PC-9 (cell line): ENCODE results near the gene RARS2. TPM values are rescaled to one million over a fixed set of nuclear protein-coding genes. Genes with fewer than 3 reads are reported as not detected.

Experiments
- BruUV-seq: library from RNA; stranded (reverse); fragments of 400-500 nt; replicated peaks from 2 replicates; lab custom pipeline; 2021; lab: Mats Ljungman, UMichigan
- CTCF ChIA-PET: fragments of 300-600 bp; sonication (Branson Sonifier 250); formaldehyde crosslinking; loops from one replicate; lab custom pipeline; 2022; ENCODE audit warnings: antibody characterized with exemption; lab: Charles Lee
- POLR2A ChIA-PET: fragments of 300-600 bp; sonication (Branson Sonifier 250); formaldehyde crosslinking; loops from one replicate; lab custom pipeline; 2022; ENCODE audit warnings: antibody characterized with exemption; ENCODE audit not compliant: unreplicated experiment; lab: Charles Lee
- DNase-seq, 2 experiments: peaks; one replicate each; pipeline versions ENCODE4 v3.0.0 to v3.0.0-alpha.2; 2015 to 2022; ENCODE audit warnings: mixed read lengths in 1 of 2
- H2AFZ ChIP-seq: fragments of 200-600 bp; sonication (generic); 2 replicates; pipeline ENCODE4 v1.8.1; 2017; ENCODE audit warnings: antibody characterized with exemption
- H3F3A ChIP-seq: fragments of 200-600 bp; sonication (generic); 2 replicates; pipeline ENCODE4 v1.8.1; 2017; ENCODE audit warnings: antibody characterized with exemption, mild to moderate bottlenecking, low read depth; ENCODE audit not compliant: insufficient read depth
- H3K27ac ChIP-seq: fragments of 200-600 bp; sonication (generic); 2 replicates; pipeline ENCODE4 v1.6.1; 2016; ENCODE audit warnings: mixed run types
- H3K27me3 ChIP-seq: fragments of 200-600 bp; sonication (generic); 2 replicates; pipeline ENCODE4 v1.6.1; 2016; ENCODE audit warnings: low read depth, mixed run types; ENCODE audit not compliant: insufficient read depth
- H3K36me3 ChIP-seq: fragments of 200-600 bp; sonication (generic); 2 replicates; pipeline ENCODE4 v1.6.1; 2016; ENCODE audit warnings: low read depth, mixed run types
- H3K4me1 ChIP-seq: fragments of 200-600 bp; sonication (generic); replicated peaks from 2 replicates; pipeline ENCODE4 v1.6.1; 2016; ENCODE audit warnings: mixed run types; ENCODE audit not compliant: insufficient read depth
- H3K4me2 ChIP-seq: fragments of 200-600 bp; sonication (generic); 2 replicates; pipeline ENCODE4 v1.6.1; 2017; ENCODE audit warnings: mixed run types
- H3K4me3 ChIP-seq: fragments of 200-600 bp; sonication (generic); 2 replicates; pipeline ENCODE4 v1.6.1; 2016; ENCODE audit warnings: mixed run types
- H3K79me2 ChIP-seq: fragments of 200-600 bp; sonication (generic); 2 replicates; pipeline ENCODE4 v1.6.1; 2017; ENCODE audit warnings: low read depth, mixed run types
- H3K9me2 ChIP-seq: fragments of 200-600 bp; sonication (generic); 2 replicates; pipeline ENCODE4 v1.8.1; 2017; ENCODE audit warnings: mild to moderate bottlenecking; ENCODE audit not compliant: insufficient read depth
- H3K9me3 ChIP-seq: fragments of 200-600 bp; sonication (generic); 2 replicates; pipeline ENCODE4 v1.8.1; 2016; ENCODE audit warnings: low read depth; ENCODE audit not compliant: insufficient read depth
- H4K20me1 ChIP-seq: fragments of 200-600 bp; sonication (generic); 2 replicates; pipeline ENCODE4 v1.8.1; 2017; ENCODE audit not compliant: insufficient read depth
- CTCF ChIP-seq: fragments of 200-600 bp; sonication (generic); conservative IDR thresholded peaks from 2 replicates; pipeline ENCODE4 v1.6.1; 2017; ENCODE audit warnings: mixed run types, antibody characterized with exemption, mild to moderate bottlenecking, moderate library complexity
- EZH2 ChIP-seq: fragments of 200-600 bp; sonication (generic); IDR thresholded peaks from 2 replicates; pipeline ENCODE4 v1.8.0; 2017; ENCODE audit warnings: antibody characterized with exemption, low read depth
- intact Hi-C: fragments of 100-400 bp; cut with micrococcal nuclease; formaldehyde crosslinking; loops from one replicate; pipeline ENCODE4 v1.10.0; 2022; ENCODE audit not compliant: unreplicated experiment
- total RNA-seq: library from RNA; stranded (reverse); gene quantifications from 2 replicates; pipeline ENCODE4 v1.2.3, GENCODE V29; 2021

Gene RARS2
- total RNA-seq, 1 experiment from 2014 or later: 34.6 TPM

GRCh38 chr6:87555506-87555905 lies 34.3 kb downstream of the RARS2 start:
- intact Hi-C loops: no loop called here
- no peak for DNase-seq
- Histone ChIP-seq H3K9me3 (no peaks in the 10 kb centered on the region), H3K4me3 (no peak overlapping the region), H3K4me2 (no peak overlapping the region), H3F3A (no peaks in the 10 kb centered on the region), H3K4me1 (no peaks in the 10 kb centered on the region), H3K27ac (no peak overlapping the region), H3K27me3 (no peaks in the 10 kb centered on the region), H3K9me2 (no peaks in the 10 kb centered on the region), H2AFZ (no peak overlapping the region), H4K20me1 (no peaks in the 10 kb centered on the region; the same call in 1 of the 2 replicates), H3K79me2 (no peaks in the 10 kb centered on the region), H3K36me3 (no peaks in the 10 kb centered on the region; the same call in 1 of the 2 replicates)
- ChIA-PET CTCF (no interaction called here), POLR2A (no interaction called here)
- no peak for TF ChIP-seq CTCF
- no peak for TF ChIP-seq EZH2
- no TSS peak for BruUV-seq

GRCh38 chr6:87553159-87553765 lies 36.5 kb downstream of the RARS2 start:
- Histone ChIP-seq H3F3A (no peaks in the 10 kb centered on the region), H3K4me3 (no peak overlapping the region), H3K9me2 (no peaks in the 10 kb centered on the region), H4K20me1 (no peaks in the 10 kb centered on the region), H2AFZ (no peak overlapping the region), H3K36me3 (peaks cover 4% of the 10 kb centered on the region), H3K4me1 (no peaks in the 10 kb centered on the region), H3K79me2 (no peaks in the 10 kb centered on the region), H3K9me3 (no peaks in the 10 kb centered on the region), H3K4me2 (no peak overlapping the region), H3K27me3 (no peaks in the 10 kb centered on the region), H3K27ac (no peak overlapping the region)
- TF ChIP-seq CTCF (no peak), EZH2 (no peak)
- no TSS peak for BruUV-seq
- DNase-seq: no peak
- ChIA-PET POLR2A (interaction anchor here (0.6 kb wide), 1 partner anchor 42 kb away, joined by 3 read pairs; no protein-coding TSS in a partner anchor), CTCF (no interaction called here)
- intact Hi-C loops: no loop called here

- intact Hi-C loops: no loop called here
These were observed 38.0 kb downstream of the RARS2 start for GRCh38 chr6:87551799-87552198.

More at GRCh38 chr6:87551799-87552198, 38.0 kb downstream of the RARS2 start:
- Histone ChIP-seq H3K36me3 (peaks cover 4% of the 10 kb centered on the region), H3K79me2 (no peaks in the 10 kb centered on the region), H3K4me1 (no peaks in the 10 kb centered on the region), H3K9me2 (no peaks in the 10 kb centered on the region), H3K4me2 (no peak overlapping the region), H4K20me1 (no peaks in the 10 kb centered on the region), H3K9me3 (no peaks in the 10 kb centered on the region), H3K4me3 (no peak overlapping the region), H3K27me3 (no peaks in the 10 kb centered on the region), H3F3A (no peaks in the 10 kb centered on the region), H3K27ac (no peak overlapping the region), H2AFZ (no peak overlapping the region)
- ChIA-PET POLR2A (interaction anchor here (0.6 kb wide), 1 partner anchor 9 kb away, joined by 5 read pairs; no protein-coding TSS in a partner anchor), CTCF (no interaction called here)
- no peak for DNase-seq
- no TSS peak for BruUV-seq
- TF ChIP-seq EZH2 (no peak), CTCF (no peak)
